GM10266 (cell line): ENCODE results near the gene SECTM1.

Experiments
- DNase-seq: peaks from one replicate; pipeline ENCODE4 v3.0.0; 2012; ENCODE audit errors: extremely low spot score
- TF ChIP-seq, protein P1 (sequence below): IDR thresholded peaks from 2 replicates; pipeline ENCODE4 v1.5.1; 2012; ENCODE audit warnings: mild to moderate bottlenecking, low read depth; ENCODE audit not compliant: control insufficient read depth, insufficient read depth; ENCODE audit errors: missing control alignments

The SECTM1 gene

GRCh38 chr17:82283208-82283749, 50.3 kb downstream of the SECTM1 start:
- no peak for DNase-seq
- TF ChIP-seq, protein P1, sequence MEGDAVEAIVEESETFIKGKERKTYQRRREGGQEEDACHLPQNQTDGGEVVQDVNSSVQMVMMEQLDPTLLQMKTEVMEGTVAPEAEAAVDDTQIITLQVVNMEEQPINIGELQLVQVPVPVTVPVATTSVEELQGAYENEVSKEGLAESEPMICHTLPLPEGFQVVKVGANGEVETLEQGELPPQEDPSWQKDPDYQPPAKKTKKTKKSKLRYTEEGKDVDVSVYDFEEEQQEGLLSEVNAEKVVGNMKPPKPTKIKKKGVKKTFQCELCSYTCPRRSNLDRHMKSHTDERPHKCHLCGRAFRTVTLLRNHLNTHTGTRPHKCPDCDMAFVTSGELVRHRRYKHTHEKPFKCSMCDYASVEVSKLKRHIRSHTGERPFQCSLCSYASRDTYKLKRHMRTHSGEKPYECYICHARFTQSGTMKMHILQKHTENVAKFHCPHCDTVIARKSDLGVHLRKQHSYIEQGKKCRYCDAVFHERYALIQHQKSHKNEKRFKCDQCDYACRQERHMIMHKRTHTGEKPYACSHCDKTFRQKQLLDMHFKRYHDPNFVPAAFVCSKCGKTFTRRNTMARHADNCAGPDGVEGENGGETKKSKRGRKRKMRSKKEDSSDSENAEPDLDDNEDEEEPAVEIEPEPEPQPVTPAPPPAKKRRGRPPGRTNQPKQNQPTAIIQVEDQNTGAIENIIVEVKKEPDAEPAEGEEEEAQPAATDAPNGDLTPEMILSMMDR: no peak

DNA sequence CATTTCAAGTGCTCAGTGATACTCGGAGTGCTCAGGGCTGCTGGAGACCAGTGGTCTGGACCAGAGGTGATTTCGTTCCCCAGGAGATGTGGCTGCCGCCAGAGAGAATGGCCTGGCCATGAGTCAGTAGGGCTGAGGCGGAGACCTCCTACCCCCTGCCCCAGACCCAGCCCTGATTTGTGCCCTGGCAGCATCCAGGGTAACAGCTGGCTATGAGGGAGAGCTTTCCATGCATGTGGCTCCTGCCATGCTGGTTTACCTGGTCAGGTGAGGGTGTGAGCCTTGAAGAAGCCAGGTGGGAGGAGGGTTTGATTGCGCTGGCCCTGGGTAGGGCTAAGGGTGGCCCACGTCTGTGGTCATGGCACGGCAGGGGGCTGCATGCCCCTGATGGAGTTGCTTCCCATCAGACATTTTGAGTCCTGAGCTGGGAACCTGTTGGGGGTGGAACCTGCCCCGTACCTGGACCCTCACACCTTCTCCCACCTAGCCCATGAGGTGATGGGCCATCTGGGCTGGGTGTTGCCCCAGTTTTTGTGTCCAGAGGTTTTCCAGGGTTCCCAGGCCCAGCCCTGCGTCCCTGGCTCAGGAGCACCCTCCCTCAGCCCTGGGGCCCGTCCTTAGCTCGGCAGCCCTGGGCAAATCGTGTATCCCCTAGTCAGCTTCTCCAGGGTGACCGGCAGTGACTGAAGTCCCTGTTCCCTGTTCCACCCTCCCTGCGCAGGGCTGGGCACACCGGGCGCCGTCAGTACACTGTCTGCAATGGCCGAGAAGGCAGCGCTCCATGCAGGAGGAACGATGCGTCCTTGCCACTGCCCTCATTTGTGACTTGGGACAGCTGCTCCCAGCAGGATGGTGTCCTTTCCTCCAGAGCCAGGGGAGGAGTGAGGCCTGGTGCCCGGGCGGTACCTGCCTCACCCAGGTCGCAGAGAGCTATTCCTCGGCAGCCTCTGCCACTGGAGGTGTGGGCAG, 51.0 kb downstream of the SECTM1 start:
- no peak for DNase-seq
- TF ChIP-seq, protein P1: no peak

DNA sequence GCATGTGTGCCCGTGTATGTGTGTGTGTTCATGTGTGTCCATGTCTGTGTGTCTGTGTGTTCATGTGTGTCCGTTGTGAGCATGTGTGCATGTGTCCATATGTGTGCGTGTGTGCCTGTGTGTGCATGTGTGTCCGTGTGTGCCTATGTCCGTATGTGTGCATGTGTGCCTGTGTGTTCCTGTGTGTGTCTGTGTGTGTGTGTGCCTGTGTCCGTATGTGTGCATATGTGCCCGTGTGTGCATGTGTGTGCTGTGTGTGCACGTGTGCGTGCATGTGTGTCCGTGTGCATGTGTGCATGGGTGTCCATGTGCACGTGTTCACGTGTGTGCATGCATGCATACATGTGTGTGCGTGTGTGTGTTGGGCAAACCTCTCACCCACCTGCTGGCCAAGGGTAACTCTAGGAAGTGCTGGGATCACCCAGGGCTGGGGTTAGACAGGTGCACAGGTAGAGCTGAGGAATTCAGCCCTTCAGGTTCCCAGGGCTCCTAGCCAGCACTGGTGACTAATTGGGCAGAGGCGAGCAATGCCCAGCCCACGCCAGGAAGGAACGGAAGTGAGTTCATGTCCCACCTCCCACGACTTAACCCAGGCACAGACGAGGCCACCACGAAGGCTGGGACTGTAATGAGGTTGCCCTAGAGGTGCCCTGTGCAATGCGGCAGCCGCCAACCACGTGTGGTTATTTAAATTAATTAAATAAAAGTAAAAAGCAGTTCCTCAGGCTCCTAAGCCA, 51.9 kb downstream of the SECTM1 start:
- TF ChIP-seq, protein P1: no peak
- no peak for DNase-seq

DNA sequence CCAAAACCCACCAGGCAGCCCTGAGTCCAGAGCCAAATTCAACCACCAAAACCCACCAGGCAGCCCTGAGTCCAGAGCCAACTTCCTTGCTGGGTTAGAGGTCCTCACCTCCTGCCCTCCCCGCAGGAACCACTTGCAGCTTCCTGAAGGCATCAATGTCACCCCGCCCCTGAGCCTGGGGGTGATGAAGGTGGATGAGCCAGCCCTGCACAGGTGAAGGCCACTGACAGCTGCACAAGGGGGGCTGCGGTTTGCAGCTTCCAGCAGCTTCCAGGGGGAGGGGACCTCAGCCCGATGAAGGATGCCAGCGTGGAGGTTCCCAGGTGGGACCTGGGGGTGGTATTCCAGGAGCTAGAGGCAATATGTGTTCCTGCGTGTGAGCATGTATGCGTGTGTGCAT, 52.5 kb downstream of the SECTM1 start:
- TF ChIP-seq, protein P1: no peak
- no peak for DNase-seq

GRCh38 chr17:82280537-82280936, 53.0 kb downstream of the SECTM1 start:
- DNase-seq: no peak
- TF ChIP-seq, protein P1: no peak

DNA sequence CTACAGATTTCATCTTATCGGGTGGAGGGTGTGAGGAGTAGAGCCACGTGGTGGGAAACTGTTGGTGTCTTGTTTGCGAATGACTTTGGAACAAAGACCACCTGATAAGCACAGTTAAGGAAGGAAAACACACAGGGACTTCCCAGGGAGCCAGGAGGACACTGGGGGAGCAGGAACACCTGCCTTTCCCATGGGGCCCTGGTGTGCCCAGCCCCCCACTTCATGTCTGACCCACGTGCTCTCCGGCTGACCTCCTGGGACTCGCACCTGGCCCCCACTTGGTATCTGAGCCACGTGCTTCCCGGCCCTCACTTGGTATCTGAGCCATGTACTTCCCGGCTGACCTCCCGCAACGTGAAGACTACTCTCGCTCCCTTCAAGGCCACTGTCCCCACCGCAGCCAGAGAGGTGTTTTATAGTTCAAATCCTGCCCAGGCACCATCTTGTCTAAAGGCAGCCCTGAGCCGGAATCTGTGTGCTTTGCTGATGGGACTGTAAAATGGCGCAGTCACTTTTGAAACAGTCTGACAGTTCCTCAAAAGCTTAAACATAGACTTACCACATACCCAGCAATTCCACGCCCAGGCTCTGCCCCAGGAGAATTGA, 54.7 kb downstream of the SECTM1 start:
- DNase-seq: no peak
- TF ChIP-seq, protein P1: no peak
